Mucosa of descending colon (tissue), 3 donors: Measurements from ENCODE around the gene ZNF532. TPM values are rescaled to one million over a fixed set of nuclear protein-coding genes. Genes with fewer than 3 reads are reported as not detected.

ENCODE experiments used
- ATAC-seq: fragments of 200-7000 bp; cut with Tn5 transposase; one replicate; pipeline ENCODE4 v1.9.1; 2020; ENCODE audit warnings: mild to moderate bottlenecking, moderate library complexity
- DNase-seq, 3 donors: peaks; one replicate each; pipeline ENCODE4 v3.0.0-alpha.2; 2020
- H3K36me3 ChIP-seq: fragments of 200-600 bp; one replicate; pipeline ENCODE4 v1.8.0; 2021; ENCODE audit warnings: low read depth, mild to moderate bottlenecking
- H3K4me1 ChIP-seq: fragments of 200-600 bp; one replicate; pipeline ENCODE4 v1.8.0; 2021; ENCODE audit warnings: low read depth, mild to moderate bottlenecking
- H3K4me3 ChIP-seq: fragments of 200-600 bp; one replicate; pipeline ENCODE4 v1.8.0; 2021; ENCODE audit warnings: mild to moderate bottlenecking
- H3K9me3 ChIP-seq: fragments of 200-600 bp; one replicate; pipeline ENCODE4 v1.8.0; 2021; ENCODE audit warnings: mild to moderate bottlenecking
- intact Hi-C, 2 donors: fragments of 100-400 bp; cut with DNase I in 1 of 2; cut with micrococcal nuclease in 1 of 2; formaldehyde crosslinking; loops; one replicate each; pipeline versions ENCODE4 v1.11.0 to v1.11.1; 2022; cut with DNase I, micrococcal nuclease
- total RNA-seq, 3 donors: library from RNA; stranded (reverse); fragmentation: NEBNext Ultra II Directional in 2 of 3; extraction: Animal tissue kit (Norgen Biotek cat#: 25700) in 2 of 3; gene quantifications; one replicate each; pipeline versions ENCODE4 v1.2.1 to v1.2.4, GENCODE V29; 2021 to 2023
- TF ChIP-seq, protein P1 (sequence below): fragments of 200-600 bp; IDR thresholded peaks from one replicate; pipeline ENCODE4 v1.8.0; 2022; ENCODE audit warnings: antibody characterized with exemption, mild to moderate bottlenecking
- donor health status: DM: no; HTN: no; CAD: no; lungs with moderate emphysema.
- donor health status: DM: no; HTN: no; CAD: no.
- donor health status: DM: no; HTN: yes; CAD: no.

The ZNF532 gene
- total RNA-seq, 3 donors from 2014 or later, result 11.2 to 104 (median 16.3) TPM

GRCh38 chr18:58992301-58993231 is 127.9 kb downstream of the ZNF532 start:
- H3K4me3 ChIP-seq, result no peak overlapping the region
- H3K36me3 ChIP-seq, result no peaks in the 10 kb centered on the region
- ATAC-seq (no peak), DNase-seq (no peak)
- H3K9me3 ChIP-seq, result no peaks in the 10 kb centered on the region
- intact Hi-C loops, result no loop called here
- no peaks in the 10 kb centered on the region for H3K4me1 ChIP-seq
- TF ChIP-seq, protein P1, sequence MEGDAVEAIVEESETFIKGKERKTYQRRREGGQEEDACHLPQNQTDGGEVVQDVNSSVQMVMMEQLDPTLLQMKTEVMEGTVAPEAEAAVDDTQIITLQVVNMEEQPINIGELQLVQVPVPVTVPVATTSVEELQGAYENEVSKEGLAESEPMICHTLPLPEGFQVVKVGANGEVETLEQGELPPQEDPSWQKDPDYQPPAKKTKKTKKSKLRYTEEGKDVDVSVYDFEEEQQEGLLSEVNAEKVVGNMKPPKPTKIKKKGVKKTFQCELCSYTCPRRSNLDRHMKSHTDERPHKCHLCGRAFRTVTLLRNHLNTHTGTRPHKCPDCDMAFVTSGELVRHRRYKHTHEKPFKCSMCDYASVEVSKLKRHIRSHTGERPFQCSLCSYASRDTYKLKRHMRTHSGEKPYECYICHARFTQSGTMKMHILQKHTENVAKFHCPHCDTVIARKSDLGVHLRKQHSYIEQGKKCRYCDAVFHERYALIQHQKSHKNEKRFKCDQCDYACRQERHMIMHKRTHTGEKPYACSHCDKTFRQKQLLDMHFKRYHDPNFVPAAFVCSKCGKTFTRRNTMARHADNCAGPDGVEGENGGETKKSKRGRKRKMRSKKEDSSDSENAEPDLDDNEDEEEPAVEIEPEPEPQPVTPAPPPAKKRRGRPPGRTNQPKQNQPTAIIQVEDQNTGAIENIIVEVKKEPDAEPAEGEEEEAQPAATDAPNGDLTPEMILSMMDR, result no peak

GRCh38 chr18:58993260-58993659 is 128.6 kb downstream of the ZNF532 start:
- Histone ChIP-seq H3K36me3 (no peaks in the 10 kb centered on the region), H3K4me3 (no peak overlapping the region), H3K9me3 (no peaks in the 10 kb centered on the region), H3K4me1 (no peaks in the 10 kb centered on the region)
- intact Hi-C loops, result no loop called here
- TF ChIP-seq, protein P1, result no peak
- ATAC-seq, result no peak
- DNase-seq, result no peak

GRCh38 chr18:58995663-58996062 is 131.0 kb downstream of the ZNF532 start:
- no peak for DNase-seq
- no peaks in the 10 kb centered on the region for H3K9me3 ChIP-seq
- intact Hi-C loops, result no loop called here

GRCh38 chr18:58996131-58996641 is 131.5 kb downstream of the ZNF532 start:
- H3K36me3 ChIP-seq, result no peaks in the 10 kb centered on the region
- intact Hi-C loops, result no loop called here
- no peaks in the 10 kb centered on the region for H3K4me1 ChIP-seq
- H3K4me3 ChIP-seq, result no peak overlapping the region
- TF ChIP-seq, protein P1, result no peak
- ATAC-seq (no peak), DNase-seq (no peak)
- no peaks in the 10 kb centered on the region for H3K9me3 ChIP-seq

More at GRCh38 chr18:58995663-58996062, 131.0 kb downstream of the ZNF532 start:
- ATAC-seq, result no peak
- H3K4me1 ChIP-seq, result no peaks in the 10 kb centered on the region
- H3K4me3 ChIP-seq, result no peak overlapping the region
- H3K36me3 ChIP-seq, result no peaks in the 10 kb centered on the region
- TF ChIP-seq, protein P1, result no peak

DNA sequence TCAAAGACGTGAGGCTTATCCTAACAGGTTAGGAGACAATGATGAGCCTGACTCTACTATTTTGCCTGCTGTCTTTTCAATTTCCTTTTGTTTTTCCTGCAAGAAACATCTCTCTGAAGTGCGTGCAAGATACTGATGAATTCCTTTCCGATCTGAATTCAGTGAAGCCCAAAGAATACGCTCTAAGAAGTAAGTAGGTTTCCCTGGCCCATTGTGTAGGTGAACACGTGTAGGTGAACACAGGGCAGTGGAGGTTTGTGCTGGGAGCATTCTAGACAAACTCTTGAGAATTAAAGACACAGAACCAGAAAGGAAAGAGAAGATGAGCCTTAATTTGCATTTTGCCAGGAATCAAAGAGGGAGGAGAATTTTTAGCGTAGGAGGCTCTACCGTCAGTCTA is 132.0 kb downstream of the ZNF532 start:
- H3K4me1 ChIP-seq, result no peaks in the 10 kb centered on the region
- ATAC-seq, result no peak
- H3K36me3 ChIP-seq, result no peaks in the 10 kb centered on the region
- H3K4me3 ChIP-seq, result no peak overlapping the region
- intact Hi-C loops, result no loop called here
- no peaks in the 10 kb centered on the region for H3K9me3 ChIP-seq
- DNase-seq, result no peak
- TF ChIP-seq, protein P1, result no peak
